AG04450 (cell line): ENCODE data around the gene CAPN1. TPM values are rescaled to one million over a fixed set of nuclear protein-coding genes. Genes with fewer than 3 reads are reported as not detected.

Source experiments
- CTCF ChIA-PET: fragments of 300-600, 350-600 bp; formaldehyde crosslinking; extraction: SDS; loops from one replicate; lab custom pipeline; 2022; ENCODE audit warnings: antibody characterized with exemption, inconsistent platforms; lab: Charles Lee
- POLR2A ChIA-PET: fragments of 350-600 bp; formaldehyde crosslinking; extraction: SDS; loops from one replicate; lab custom pipeline; 2021; ENCODE audit warnings: antibody characterized with exemption, inconsistent platforms; lab: Yijun Ruan, JAX
- DNase-seq: peaks from one replicate; pipeline ENCODE4 v3.0.0-alpha.2; 2011; ENCODE audit warnings: low read depth, low spot score
- H3K27ac ChIP-seq: one replicate; pipeline ENCODE4 v1.5.1; 2012; ENCODE audit warnings: low read depth, low read length, control low read depth
- H3K27me3 ChIP-seq: one replicate; pipeline ENCODE4 v1.6.0; 2012; ENCODE audit warnings: low read length; ENCODE audit not compliant: control insufficient read depth, insufficient read depth
- H3K4me3 ChIP-seq: 2 replicates; pipeline ENCODE4 v1.5.1; 2011; ENCODE audit warnings: mild to moderate bottlenecking, low read depth, low read length, control low read depth
- H3K9me3 ChIP-seq: 2 replicates; pipeline ENCODE4 v1.5.1; 2012; ENCODE audit warnings: low read length; ENCODE audit not compliant: control insufficient read depth, insufficient read depth
- CTCF ChIP-seq: IDR thresholded peaks from 2 replicates; pipeline ENCODE4 v1.5.1; 2011; ENCODE audit warnings: low read depth, low read length, control low read depth, inconsistent platforms
- polyA plus RNA-seq: library from polyadenylated mRNA; depleted of rRNA; stranded (reverse); fragments of >200 nt; gene quantifications from 2 replicates; pipeline ENCODE4 v1.2.3, GENCODE V29; 2011

The CAPN1 gene
- polyA plus RNA-seq, 1 experiment, result 84.1 TPM

- CTCF ChIA-PET, result interaction anchor here (1.4 to 1.5 kb wide), 2 partner anchors 10 to 11 kb away, joined by 3 to 4 read pairs; no protein-coding TSS in a partner anchor
- POLR2A ChIA-PET, result interaction anchor here (1.0 kb wide), 1 partner anchor 11 kb away, joined by 4 read pairs; no protein-coding TSS in a partner anchor
- Histone ChIP-seq H3K27ac (no peak overlapping the region), H3K27me3 (no peaks in the 10 kb centered on the region), H3K4me3 (no peak overlapping the region), H3K9me3 (0 out of 2 replicates have a peak, but pooled peaks cover 3% of the 10 kb centered on the region)
- TF ChIP-seq CTCF, result no peak
- DNase-seq, result no peak
Observed at GRCh38 chr11:65214212-65214845, 32.6 kb downstream of the CAPN1 start.

- Histone ChIP-seq H3K4me3 (no peak overlapping the region), H3K9me3 (0 out of 2 replicates have a peak, but pooled peaks cover 3% of the 10 kb centered on the region), H3K27me3 (no peaks in the 10 kb centered on the region), H3K27ac (no peak overlapping the region)
- POLR2A ChIA-PET, result interaction anchor here (1.0 kb wide), 1 partner anchor 10 kb away, joined by 4 read pairs; no protein-coding TSS in a partner anchor
- CTCF ChIA-PET, result interaction anchor here (1.4 to 1.5 kb wide), 2 partner anchors 10 to 11 kb away, joined by 3 to 4 read pairs; no protein-coding TSS in a partner anchor
- no peak for DNase-seq
- TF ChIP-seq CTCF, result no peak
Observed at GRCh38 chr11:65215441-65216076, 33.8 kb downstream of the CAPN1 start.

GRCh38 chr11:65216830-65217229, 35.1 kb downstream of the CAPN1 start:
- H3K4me3 ChIP-seq, result no peak overlapping the region
- H3K27me3 ChIP-seq, result no peaks in the 10 kb centered on the region
- H3K27ac ChIP-seq, result no peak overlapping the region
- no peak for DNase-seq
- ChIA-PET CTCF (no interaction called here), POLR2A (no interaction called here)
- no peak for TF ChIP-seq CTCF
- H3K9me3 ChIP-seq, result 0 out of 2 replicates have a peak, but pooled peaks cover 3% of the 10 kb centered on the region

GRCh38 chr11:65217441-65218423, 36.0 kb downstream of the CAPN1 start:
- POLR2A ChIA-PET, result no interaction called here
- no peaks in the 10 kb centered on the region for H3K27me3 ChIP-seq
- H3K9me3 ChIP-seq, result 0 out of 2 replicates have a peak, but pooled peaks cover 3% of the 10 kb centered on the region
- H3K4me3 ChIP-seq, result no peak overlapping the region
- CTCF ChIA-PET, result no interaction called here
- H3K27ac ChIP-seq, result no peak overlapping the region
- DNase-seq, result no peak
- no peak for TF ChIP-seq CTCF
